Raji (cell line): ENCODE results near the gene LCE1B.

Experiments
- POLR2A ChIP-seq: IDR thresholded peaks from 2 replicates; pipeline ENCODE4 v1.6.1; 2011; ENCODE audit warnings: low read depth, low read length, control low read depth; ENCODE audit not compliant: insufficient read depth

The LCE1B gene

GRCh38 chr1:152827173-152827572 is 15.4 kb downstream of the LCE1B start, which contains the start of gene LCE1A:
TSS of gene LCE1A (plus strand) at chr1:152827473. CDS start at chr1:152827473, 0 bp downstream.
- no peak for TF ChIP-seq POLR2A

- TF ChIP-seq POLR2A: no peak
Measured at GRCh38 chr1:152836870-152837269, 25.1 kb downstream of the LCE1B start.

GRCh38 chr1:152842556-152842955 is 30.8 kb downstream of the LCE1B start, which contains the start of gene LCE6A:
TSS of gene LCE6A (plus strand) at chr1:152842856. CDS start at chr1:152843521, 665 bp downstream.
- no peak for TF ChIP-seq POLR2A

DNA sequence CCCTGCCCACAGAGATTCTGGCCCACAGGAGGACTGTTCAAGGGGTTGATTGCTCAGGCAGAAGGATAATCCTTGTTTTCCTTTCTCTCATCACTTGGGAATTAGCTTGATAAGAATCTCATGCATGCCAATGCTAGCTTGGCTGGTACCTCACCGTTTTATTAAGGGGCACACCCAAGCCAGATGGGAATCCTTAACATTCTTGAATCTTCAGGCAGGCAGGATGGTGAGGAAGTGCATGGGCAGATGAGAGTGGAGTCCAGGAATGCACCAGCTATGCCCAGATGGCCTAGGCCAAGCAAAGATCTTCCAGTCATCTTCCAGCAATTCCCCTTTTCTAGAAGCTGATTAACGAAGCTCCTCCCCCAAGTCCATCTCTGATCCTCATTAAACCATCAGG is 43.9 kb downstream of the LCE1B start:
- TF ChIP-seq POLR2A: no peak

GRCh38 chr1:152858062-152858461 is 46.3 kb downstream of the LCE1B start:
- no peak for TF ChIP-seq POLR2A

DNA sequence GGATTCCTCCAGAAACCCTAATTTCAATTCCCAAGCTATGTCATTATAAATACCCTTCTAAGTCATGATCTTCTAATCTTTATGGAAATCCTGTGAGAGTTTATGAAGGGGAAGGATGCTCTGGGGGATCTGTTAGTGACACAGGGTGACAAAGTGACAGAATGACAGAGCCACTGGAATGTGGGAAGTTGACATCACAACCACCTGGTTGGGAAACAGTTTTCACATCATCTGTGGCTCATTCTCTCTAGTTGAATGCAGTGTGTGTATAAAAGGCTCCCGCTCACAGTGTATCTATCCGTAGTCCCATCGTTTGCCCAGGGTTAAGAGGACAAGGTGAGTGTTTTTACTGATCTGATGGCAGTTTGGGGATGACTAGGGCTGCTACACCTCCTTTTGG is 47.9 kb downstream of the LCE1B start, which contains the start of gene LCE7A:
LCE7A (plus strand) TSS at position 301 of the 400 bp plus-strand sequence. CDS start 702 bp downstream, outside the sequence.
- TF ChIP-seq POLR2A: no peak

DNA sequence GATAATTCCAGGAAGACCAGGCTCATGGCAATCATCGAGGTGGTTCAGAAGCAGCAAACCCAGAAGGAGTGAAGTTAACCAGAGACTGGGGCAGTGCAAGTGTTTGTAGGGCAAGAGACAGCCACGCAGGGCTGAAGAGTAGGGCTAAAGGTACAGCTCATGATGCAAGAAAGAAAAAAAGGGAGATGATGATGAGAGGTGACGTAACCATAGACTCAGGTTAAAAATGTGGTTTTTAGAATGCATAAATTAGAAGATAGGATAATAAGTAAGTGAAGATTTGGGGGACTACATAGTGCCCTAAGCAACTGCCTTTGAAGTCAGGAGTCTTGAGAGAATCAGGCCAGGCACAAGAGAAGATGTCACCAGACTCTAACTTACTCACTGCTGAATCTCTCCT is 48.4 kb downstream of the LCE1B start:
- TF ChIP-seq POLR2A: no peak

DNA sequence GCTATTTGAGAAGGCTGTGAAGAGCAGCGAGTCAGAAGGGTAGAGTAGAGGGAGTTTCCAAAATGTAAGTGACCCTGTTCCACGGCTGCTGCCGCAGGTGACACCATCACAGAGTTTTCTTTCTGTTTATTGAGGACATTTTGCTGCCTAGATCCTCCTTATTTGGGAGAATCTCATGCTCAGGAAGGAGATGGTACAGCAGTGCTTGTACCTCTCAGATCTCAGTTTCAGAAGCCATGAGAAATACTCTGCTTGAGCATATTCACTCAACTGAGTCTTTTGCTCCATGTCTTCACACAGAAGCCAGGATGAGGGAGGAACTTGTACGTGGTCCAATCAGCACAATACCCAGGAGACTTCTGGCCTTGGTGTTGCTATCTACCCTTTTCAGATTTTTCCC is 49.6 kb downstream of the LCE1B start:
- no peak for TF ChIP-seq POLR2A
